ENCODE measurements around the gene ADGRA3. TPM values are rescaled to one million over a fixed set of nuclear protein-coding genes. Genes with fewer than 3 reads are reported as not detected.

ADGRA3 gene
- total and polyA plus RNA-seq, 2 experiments from 2014 or later: 16.2 to 73.9 TPM

- DNase-seq (ENCODE audit: low spot score) (no peak), ATAC-seq (no peak)
- no peak overlapping the region for H3K27ac ChIP-seq (ENCODE audit: low read depth)
- no peaks in the 10 kb centered on the region for H3F3A ChIP-seq (replicated peaks; ENCODE audit: low read depth)
- peaks cover 45% of the 10 kb centered on the region for H4K20me1 ChIP-seq (replicated peaks; ENCODE audit: insufficient read depth)
- H3K36me3 ChIP-seq (ENCODE audit: insufficient read depth): no peaks in the 10 kb centered on the region
- H3K9me3 Mint-ChIP-seq: no peaks in the 10 kb centered on the region
- H3K4me2 ChIP-seq: no peak overlapping the region
- TF ChIP-seq NANOG (IDR thresholded peaks at IDR 0.05; ENCODE audit: borderline replicate concordance) (no peak), ETS1 (IDR thresholded peaks at IDR 0.05) (no peak), POLR2AphosphoS5 (IDR thresholded peaks at IDR 0.05; ENCODE audit: low read depth) (no peak), ZNF331 (CRISPR knock-in tag; IDR thresholded peaks at IDR 0.05; ENCODE audit: low read depth) (no peak), CREB1 (CRISPR knock-in tag; IDR thresholded peaks at IDR 0.05; ENCODE audit: low read depth) (no peak), EZH2phosphoT487 (IDR thresholded peaks at IDR 0.05; ENCODE audit: unreplicated experiment) (no peak), ZNF462 (CRISPR knock-in tag; IDR thresholded peaks at IDR 0.05) (no peak), JUNB (IDR thresholded peaks at IDR 0.05; ENCODE audit: unreplicated experiment) (no peak), EZH2 (IDR thresholded peaks at IDR 0.05; ENCODE audit: low read depth, unreplicated experiment) (no peak), STAT1 (IDR thresholded peaks at IDR 0.05; ENCODE audit: unreplicated experiment) (no peak), ZNF114 (CRISPR knock-in tag; IDR thresholded peaks at IDR 0.05) (no peak)
- TF ChIP-seq, protein P1, sequence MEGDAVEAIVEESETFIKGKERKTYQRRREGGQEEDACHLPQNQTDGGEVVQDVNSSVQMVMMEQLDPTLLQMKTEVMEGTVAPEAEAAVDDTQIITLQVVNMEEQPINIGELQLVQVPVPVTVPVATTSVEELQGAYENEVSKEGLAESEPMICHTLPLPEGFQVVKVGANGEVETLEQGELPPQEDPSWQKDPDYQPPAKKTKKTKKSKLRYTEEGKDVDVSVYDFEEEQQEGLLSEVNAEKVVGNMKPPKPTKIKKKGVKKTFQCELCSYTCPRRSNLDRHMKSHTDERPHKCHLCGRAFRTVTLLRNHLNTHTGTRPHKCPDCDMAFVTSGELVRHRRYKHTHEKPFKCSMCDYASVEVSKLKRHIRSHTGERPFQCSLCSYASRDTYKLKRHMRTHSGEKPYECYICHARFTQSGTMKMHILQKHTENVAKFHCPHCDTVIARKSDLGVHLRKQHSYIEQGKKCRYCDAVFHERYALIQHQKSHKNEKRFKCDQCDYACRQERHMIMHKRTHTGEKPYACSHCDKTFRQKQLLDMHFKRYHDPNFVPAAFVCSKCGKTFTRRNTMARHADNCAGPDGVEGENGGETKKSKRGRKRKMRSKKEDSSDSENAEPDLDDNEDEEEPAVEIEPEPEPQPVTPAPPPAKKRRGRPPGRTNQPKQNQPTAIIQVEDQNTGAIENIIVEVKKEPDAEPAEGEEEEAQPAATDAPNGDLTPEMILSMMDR (conservative IDR thresholded peaks at IDR 0.05; ENCODE audit: low read depth in 2 of 2): no peak
- TF ChIP-seq, protein P2, sequence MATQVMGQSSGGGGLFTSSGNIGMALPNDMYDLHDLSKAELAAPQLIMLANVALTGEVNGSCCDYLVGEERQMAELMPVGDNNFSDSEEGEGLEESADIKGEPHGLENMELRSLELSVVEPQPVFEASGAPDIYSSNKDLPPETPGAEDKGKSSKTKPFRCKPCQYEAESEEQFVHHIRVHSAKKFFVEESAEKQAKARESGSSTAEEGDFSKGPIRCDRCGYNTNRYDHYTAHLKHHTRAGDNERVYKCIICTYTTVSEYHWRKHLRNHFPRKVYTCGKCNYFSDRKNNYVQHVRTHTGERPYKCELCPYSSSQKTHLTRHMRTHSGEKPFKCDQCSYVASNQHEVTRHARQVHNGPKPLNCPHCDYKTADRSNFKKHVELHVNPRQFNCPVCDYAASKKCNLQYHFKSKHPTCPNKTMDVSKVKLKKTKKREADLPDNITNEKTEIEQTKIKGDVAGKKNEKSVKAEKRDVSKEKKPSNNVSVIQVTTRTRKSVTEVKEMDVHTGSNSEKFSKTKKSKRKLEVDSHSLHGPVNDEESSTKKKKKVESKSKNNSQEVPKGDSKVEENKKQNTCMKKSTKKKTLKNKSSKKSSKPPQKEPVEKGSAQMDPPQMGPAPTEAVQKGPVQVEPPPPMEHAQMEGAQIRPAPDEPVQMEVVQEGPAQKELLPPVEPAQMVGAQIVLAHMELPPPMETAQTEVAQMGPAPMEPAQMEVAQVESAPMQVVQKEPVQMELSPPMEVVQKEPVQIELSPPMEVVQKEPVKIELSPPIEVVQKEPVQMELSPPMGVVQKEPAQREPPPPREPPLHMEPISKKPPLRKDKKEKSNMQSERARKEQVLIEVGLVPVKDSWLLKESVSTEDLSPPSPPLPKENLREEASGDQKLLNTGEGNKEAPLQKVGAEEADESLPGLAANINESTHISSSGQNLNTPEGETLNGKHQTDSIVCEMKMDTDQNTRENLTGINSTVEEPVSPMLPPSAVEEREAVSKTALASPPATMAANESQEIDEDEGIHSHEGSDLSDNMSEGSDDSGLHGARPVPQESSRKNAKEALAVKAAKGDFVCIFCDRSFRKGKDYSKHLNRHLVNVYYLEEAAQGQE (IDR thresholded peaks at IDR 0.05; ENCODE audit: unreplicated experiment): no peak
- H3K36me3 Mint-ChIP-seq (ENCODE audit: low read depth): no peaks in the 10 kb centered on the region
- no peak overlapping the region for H3K4me3 ChIP-seq
- no peaks in the 10 kb centered on the region for H3K27me3 ChIP-seq (ENCODE audit: insufficient read depth)
- H3K4me3 Mint-ChIP-seq: no peak overlapping the region
- no peak overlapping the region for H3K27ac Mint-ChIP-seq
- H2AFZ ChIP-seq: no peak overlapping the region
- no peaks in the 10 kb centered on the region for H3K9me2 ChIP-seq (ENCODE audit: insufficient read depth)
- H3K4me1 Mint-ChIP-seq: peaks cover 49% of the 10 kb centered on the region
- H3K27me3 Mint-ChIP-seq (ENCODE audit: insufficient read depth, low read depth, poor library complexity): no peaks in the 10 kb centered on the region
- no peaks in the 10 kb centered on the region for H3K79me2 ChIP-seq (replicated peaks; ENCODE audit: insufficient read depth)
- peaks cover 48% of the 10 kb centered on the region for H3K4me1 ChIP-seq (ENCODE audit: insufficient read depth)
These were observed 10.9 kb downstream of the ADGRA3 start for GRCh38 chr4:22504922-22505321.

Measured in GM23338 (cell line).